ENCODE data around the gene P2RX6.

Gene P2RX6

DNA sequence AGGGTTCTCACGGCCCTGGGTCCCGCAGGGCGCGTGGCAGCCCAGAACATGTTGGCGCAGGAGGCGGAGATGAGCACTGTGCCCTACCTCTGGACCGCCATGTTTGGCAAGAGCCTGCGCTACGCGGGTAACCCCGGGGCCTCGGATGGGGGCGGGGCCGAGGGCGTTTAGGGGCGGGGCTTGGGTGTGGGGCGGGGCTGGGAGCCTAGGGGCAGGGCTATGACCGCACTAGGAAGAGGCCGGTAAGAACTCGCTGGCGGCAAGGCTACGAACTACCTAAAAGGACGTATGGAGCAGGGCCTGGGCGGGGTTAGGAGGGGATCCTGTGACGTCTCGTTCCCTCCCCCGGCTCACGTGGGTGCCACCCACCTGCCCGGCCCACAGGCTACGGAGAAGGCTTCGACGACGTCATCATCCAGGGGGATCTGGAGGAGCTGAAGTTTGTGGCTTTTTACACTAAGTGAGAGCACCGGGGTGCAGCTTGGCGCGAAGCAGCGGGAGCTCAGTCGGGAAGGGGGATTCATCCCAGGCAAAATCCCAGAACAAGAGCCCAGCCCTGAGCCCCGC, 35.6 kb upstream of the P2RX6 start:
- Histone ChIP-seq H3K27ac (peak overlapping the region in 3 of 21 experiments; percentile 5 to 28 (median 22)), H3K4me3 (peak overlapping the region in 5 of 7 experiments; percentile 1 to 30 (median 6))

- H3K27ac ChIP-seq, result peak overlapping the region in 3 of 21 experiments; percentile 5 to 28 (median 22)
These were observed 35.0 kb upstream of the P2RX6 start for GRCh38 chr22:20979940-20980453.

DNA sequence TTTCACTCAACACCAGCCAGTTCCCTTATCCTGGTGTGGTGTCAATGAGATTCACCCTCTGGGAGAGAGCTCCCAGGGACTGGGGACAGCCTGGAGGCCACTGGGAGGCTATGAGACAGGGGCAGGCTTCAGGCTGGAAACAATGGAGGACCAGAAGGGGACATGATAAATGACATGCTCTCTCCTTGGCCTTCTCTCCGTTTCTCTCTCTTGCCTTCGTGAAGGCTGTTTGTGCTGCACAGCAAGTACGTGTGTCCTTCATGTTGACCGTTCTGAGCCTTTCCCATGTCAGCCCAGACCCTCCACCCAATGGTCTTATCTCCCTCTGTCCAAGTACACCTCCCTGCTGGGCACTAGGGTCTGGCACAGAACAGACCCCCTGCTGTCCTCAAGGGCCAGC, 34.4 kb upstream of the P2RX6 start:
- Histone ChIP-seq H3K4me3 (no peak overlapping the region), H3K27ac (peak overlapping the region in 2 of 21 experiments; percentile 0 to 94)

More at GRCh38 chr22:20979940-20980453, 35.0 kb upstream of the P2RX6 start:
- peak overlapping the region in 4 of 7 experiments; percentile 3 to 30 (median 15) for H3K4me3 ChIP-seq

DNA sequence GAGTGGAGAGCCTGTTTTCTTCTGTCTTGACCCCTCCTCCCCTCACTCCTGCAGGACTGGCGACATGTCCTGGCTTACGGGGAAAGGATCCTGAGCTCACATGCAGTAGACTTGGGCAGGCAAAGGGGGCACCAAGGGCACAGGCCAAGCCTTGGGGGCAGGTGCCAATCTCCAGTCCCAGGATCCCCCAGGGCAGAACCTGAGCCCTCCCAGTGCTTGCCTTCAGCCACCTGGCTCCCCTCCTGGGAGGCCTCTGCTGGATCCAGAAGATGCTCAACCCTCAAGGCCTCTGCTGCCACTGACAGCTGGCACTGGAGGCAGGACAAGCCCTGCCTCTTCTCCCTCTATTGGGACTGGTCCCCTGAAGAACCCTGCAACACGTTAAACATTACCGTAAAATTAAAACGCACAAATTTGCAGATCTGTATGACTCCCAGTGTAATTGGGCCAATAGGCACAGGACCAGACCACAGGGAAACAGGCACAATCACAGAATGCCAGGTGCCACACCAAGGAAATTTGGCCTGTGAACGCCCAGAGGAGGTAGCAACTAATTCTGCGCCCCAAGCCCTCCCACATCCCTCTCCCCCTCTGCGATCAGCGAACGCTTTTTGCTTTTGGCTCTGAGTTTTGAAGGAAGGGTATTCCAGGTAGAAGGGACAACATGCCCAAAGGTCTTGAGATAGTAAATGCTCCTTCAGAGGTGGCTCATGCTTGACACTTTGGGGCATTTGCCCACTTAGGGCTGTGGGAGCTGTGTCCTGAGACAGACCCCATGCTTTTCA, 33.8 kb upstream of the P2RX6 start:
- Histone ChIP-seq H3K27ac (peak overlapping the region in 20 of 21 experiments; percentile 72 to 98 (median 91)), H3K4me3 (peak overlapping the region; percentile 58 to 88 (median 71))

- Histone ChIP-seq H3K27ac (peak within 1 kb of the TSS in 20 of 21 experiments; percentile 72 to 98 (median 91)), H3K4me3 (peak within 1 kb of the TSS; percentile 58 to 88 (median 71))
These were observed 33.0 kb upstream of the P2RX6 start, which contains the start of gene LZTR1 for GRCh38 chr22:20981787-20982562. Gene LZTR1, plus strand, starts transcription at chr22:20982297. Its CDS starts 75 bp downstream, at chr22:20982372.

DNA sequence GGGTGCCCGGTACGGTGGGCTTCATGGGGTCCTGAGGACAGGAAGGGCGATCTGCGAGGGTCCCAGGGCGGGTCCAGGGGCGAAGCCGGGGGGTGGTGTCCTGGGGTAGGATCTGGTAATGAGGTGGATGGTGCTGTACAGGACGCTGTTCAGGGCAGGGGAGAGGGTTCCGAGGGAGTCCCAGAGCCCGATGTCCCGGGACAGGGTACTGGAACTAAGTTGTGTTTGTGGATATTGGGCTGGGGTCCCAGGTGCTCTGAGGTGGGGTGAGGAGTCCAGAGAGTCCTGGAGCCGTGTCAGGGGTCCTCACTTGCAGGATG, 32.4 kb upstream of the P2RX6 start:
- Histone ChIP-seq H3K27ac (peak overlapping the region in 20 of 21 experiments; percentile 72 to 98 (median 91)), H3K4me3 (peak overlapping the region; percentile 58 to 88 (median 71))

DNA sequence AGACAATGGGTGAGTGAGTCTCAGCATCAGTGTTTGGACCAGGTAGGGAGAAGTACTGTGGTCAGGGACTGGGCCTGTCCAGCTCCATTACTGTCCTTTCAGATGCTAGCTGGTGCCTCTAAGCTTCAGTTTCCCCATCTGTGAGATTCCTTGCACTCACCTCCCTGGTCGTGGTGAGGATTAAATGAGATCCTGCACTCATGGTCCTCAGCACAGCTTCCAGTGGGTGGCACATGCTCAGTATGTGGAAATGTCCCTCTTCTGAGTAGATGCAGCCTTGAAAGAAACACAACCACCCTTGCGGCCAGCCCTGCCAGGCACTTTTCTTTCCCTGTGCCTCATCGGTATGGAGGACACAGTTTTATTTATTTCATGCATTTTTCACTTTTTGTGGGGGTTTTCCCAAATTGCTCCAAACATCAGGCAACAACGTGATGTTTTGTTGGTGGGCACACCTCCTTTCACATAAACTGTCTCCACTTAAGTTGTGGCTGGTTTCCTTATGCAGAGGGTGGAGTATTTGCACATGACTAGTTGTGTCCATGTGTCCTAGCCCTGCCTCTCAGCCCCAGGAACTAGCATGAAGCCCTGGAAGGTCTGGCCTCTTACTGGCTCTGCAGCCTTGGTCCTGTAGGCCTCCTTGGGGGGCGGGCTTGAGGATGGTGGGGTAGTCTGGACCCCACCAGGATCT, 31.7 kb upstream of the P2RX6 start:
- H3K27ac ChIP-seq, result peak overlapping the region in 14 of 21 experiments; percentile 72 to 98 (median 91)
- H3K4me3 ChIP-seq, result peak overlapping the region; percentile 58 to 88 (median 71)

DNA sequence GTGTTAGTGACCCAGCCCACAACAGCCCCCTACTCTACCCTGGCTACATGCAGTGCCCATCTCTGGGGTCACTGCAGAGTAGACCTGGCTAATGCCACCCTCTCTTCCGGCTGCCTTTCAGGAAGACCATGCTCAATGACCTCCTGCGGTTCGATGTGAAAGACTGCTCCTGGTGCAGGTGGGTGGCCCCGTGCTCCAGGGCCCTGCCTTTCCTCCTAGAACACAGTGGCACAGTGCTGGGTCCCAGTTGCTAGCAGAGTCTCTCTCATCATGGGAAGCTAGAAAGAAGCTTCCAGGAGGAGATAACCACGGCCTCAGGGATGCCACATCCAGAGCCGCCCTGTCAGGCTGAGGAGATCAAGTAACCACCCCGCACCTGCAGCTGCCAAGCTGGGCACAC, 29.2 kb upstream of the P2RX6 start:
- H3K27ac ChIP-seq, result no peak overlapping the region
- H3K4me3 ChIP-seq, result no peak overlapping the region

DNA sequence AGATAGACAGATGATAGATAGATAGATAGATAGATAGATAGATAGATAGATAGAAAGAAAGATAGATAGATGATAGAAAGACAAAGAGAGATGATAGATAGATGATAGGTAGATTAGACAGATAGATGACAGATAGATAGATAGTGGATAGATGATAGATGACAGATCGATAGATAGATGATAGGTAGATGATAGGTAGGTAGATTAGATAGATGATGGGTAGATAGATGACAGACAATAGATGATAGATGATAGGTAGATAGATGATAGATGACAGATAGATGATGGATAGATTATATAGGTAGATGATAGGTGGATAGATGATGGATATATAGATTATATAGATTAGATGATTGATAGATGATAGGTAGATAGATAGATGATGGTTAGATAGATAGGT, 28.6 kb upstream of the P2RX6 start:
- Histone ChIP-seq H3K4me3 (no peak overlapping the region), H3K27ac (no peak overlapping the region)

GRCh38 chr22:20987375-20987774, 27.6 kb upstream of the P2RX6 start:
- H3K27ac ChIP-seq, result no peak overlapping the region
- no peak overlapping the region for H3K4me3 ChIP-seq

DNA sequence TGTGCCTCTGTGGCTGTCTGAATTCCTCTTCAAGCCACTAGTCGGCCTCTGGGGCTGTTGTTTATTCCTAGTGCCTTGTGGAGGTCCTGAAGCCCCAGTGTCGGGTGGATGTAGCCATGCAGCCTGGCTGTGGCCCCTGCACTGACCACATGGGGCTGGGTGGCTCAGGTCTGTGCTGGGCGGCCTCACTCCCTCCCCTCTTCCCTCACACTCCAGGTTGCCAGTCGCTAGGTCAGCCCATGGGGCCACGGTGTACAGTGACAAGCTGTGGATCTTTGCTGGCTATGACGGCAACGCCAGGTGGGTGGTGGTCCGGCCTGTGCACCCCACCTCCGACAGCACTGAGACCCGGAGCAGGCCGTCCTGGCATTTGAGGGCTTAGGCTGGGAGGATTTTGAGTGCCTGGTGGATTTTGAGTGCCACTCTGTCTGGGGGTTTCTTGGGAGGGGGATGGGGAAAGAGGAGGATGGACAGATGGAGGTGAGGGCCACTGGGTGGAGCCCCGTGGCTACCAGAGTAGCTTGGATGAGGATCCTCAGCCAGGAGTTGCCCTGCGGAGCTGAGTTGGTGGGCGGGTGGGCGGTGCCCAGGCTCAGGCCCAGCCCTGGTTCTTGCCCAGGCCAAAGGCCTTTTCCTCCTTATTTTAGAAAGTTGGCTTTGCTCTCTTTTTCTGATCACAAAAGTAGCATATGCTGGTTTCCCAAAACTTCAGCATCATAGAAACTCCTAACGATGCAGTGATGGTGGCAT, 26.2 kb upstream of the P2RX6 start:
- Histone ChIP-seq H3K27ac (no peak overlapping the region), H3K4me3 (no peak overlapping the region)

GRCh38 chr22:20989323-20990138, 25.4 kb upstream of the P2RX6 start:
- Histone ChIP-seq H3K27ac (no peak overlapping the region), H3K4me3 (no peak overlapping the region)

DNA sequence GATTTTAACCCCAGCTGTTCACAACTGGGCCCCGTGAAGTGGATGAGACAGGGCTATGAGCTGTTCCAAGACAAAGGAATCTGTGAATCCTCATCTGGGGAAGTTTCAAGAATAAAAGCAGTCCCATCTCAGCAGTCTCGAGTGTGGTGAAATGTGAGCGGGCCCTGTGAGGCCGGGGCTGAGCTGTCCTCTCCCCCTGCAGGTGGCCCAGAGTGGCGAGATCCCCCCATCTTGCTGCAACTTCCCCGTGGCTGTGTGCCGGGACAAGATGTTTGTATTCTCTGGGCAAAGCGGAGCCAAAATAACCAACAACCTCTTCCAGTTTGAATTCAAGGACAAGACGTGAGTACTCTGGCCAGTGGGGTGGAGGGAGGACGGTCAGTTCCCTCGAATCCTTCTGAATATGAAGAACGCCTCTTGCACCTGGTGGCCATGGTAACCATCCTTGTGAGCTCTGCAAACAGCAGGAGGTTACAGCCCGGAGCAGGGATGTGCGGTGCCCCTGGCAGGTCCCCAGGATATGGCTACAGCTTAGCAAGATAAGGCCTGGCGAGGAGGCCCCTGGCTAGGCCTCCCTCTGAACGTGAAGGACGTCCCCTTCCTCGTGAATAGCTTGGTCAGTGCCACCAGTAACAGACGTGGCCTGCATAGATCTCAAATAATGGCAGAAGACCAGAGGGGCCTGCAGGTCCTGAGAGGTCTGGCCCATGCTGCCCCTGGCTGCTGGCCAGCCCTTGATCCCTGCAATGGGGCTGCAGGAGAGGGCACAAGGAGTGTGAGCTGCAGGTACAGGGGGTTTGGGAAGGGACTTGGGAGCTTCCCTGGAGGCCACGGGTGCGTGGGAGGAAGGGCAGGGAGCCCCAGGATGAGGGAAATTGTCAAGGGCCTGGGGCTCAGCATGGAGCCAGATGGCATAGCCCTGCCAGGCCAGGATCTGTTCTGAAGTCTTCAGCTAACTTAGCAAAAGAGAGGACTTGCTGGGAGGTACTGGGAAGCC, 24.5 kb upstream of the P2RX6 start:
- no peak overlapping the region for H3K4me3 ChIP-seq
- H3K27ac ChIP-seq, result no peak overlapping the region

GRCh38 chr22:20991252-20992055, 23.5 kb upstream of the P2RX6 start:
- Histone ChIP-seq H3K4me3 (no peak overlapping the region), H3K27ac (no peak overlapping the region)

DNA sequence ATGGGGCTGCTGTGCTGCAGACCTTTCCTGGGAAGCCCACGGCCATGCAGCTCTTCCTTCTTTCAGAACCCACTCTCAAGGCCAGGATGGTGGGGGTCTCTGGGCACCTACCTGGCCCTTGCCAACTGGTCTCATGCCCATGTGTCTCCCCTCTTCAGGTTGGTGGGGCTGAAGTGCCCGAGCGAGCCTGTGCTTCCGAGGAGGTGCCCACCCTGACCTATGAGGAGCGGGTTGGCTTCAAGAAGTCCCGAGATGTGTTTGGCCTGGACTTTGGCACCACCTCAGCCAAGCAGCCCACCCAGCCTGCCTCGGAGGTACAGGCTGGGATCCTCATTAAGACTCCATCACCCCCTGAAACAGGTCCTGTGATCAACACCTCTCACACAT, 22.9 kb upstream of the P2RX6 start:
- Histone ChIP-seq H3K27ac (no peak overlapping the region), H3K4me3 (no peak overlapping the region)

All from skin epidermis (tissue), 12 donors.